ENCODE results near the gene HCN2.

GRCh38 chr19:588093-588740 is 1.5 kb upstream of the HCN2 start:
- TF ChIP-seq, protein P1, sequence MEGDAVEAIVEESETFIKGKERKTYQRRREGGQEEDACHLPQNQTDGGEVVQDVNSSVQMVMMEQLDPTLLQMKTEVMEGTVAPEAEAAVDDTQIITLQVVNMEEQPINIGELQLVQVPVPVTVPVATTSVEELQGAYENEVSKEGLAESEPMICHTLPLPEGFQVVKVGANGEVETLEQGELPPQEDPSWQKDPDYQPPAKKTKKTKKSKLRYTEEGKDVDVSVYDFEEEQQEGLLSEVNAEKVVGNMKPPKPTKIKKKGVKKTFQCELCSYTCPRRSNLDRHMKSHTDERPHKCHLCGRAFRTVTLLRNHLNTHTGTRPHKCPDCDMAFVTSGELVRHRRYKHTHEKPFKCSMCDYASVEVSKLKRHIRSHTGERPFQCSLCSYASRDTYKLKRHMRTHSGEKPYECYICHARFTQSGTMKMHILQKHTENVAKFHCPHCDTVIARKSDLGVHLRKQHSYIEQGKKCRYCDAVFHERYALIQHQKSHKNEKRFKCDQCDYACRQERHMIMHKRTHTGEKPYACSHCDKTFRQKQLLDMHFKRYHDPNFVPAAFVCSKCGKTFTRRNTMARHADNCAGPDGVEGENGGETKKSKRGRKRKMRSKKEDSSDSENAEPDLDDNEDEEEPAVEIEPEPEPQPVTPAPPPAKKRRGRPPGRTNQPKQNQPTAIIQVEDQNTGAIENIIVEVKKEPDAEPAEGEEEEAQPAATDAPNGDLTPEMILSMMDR (IDR thresholded peaks at IDR 0.05), result peak in 2 of 4 experiments; percentile 49 to 61
- TF ChIP-seq POLR2A (IDR thresholded peaks at IDR 0.05), result no peak
- TF ChIP-seq POLR2AphosphoS5 (IDR thresholded peaks at IDR 0.05), result peak; percentile 48

Data from prostate gland (tissue), 2 donors.